Middle frontal gyrus (tissue), 1 donor: ENCODE results near the gene EIF4G1.

ENCODE experiments used
- DNase-seq: peaks from one replicate; pipeline ENCODE4 v3.0.0-alpha.2; 2015; ENCODE audit warnings: low spot score; ENCODE audit errors: extremely low spot score

EIF4G1 gene

DNA sequence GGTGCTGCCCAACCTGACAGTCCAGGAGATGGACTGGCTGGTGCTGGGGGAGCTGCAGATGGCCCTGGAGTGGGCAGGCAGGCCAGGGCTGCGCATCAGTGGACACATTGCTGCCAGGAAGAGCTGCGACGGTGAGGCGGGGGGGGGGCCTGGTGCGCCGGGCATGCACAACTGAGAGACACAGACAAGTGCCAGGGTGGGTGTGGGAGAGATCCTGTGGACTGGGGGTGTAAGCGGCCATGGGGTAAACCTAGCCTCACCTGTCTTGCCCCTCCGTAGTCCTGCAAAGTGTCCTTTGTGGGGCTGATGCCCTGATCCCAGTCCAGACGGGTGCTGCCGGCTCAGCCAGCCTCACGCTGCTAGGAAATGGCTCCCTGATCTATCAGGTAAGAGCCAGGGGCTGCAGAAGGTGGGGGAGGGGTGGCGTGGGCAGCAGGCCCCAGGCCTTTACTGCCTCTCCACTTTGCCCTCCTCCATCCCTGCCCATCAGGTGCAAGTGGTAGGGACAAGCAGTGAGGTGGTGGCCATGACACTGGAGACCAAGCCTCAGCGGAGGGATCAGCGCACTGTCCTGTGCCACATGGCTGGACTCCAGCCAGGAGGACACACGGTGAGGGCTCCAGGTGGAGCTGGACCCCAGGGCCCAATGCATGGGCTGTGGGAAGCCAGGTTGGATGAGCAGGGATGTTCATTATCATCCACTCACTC is 68.8 kb downstream of the EIF4G1 start:
- no peak for DNase-seq

DNA sequence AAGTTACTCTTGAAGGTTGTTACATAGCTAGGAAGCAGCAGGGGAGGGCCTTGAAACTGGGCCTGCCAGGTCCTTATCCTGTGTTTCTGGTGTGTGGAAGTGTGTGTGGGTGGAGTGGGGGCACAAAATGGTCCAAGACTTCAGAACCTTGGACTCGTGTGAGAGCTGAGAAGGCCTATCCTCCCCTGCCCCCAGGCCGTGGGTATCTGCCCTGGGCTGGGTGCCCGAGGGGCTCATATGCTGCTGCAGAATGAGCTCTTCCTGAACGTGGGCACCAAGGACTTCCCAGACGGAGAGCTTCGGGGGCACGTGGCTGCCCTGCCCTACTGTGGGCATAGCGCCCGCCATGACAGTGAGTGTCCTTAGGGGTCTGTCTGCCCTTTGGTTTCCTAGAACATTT is 69.9 kb downstream of the EIF4G1 start:
- DNase-seq, result no peak
